Suppressor macrophage (primary cell): ENCODE measurements around the gene FARP2.
"Not testable (repeated sequence)": the region's sequence is repeated elsewhere in the genome, so short reads cannot be mapped to it uniquely, and the experiment has no call there.

Experiments used
- DNase-seq, 4 experiments: peaks; one replicate each; pipeline ENCODE4 v3.0.0-alpha.2; 2020 to 2022

Gene FARP2

DNA sequence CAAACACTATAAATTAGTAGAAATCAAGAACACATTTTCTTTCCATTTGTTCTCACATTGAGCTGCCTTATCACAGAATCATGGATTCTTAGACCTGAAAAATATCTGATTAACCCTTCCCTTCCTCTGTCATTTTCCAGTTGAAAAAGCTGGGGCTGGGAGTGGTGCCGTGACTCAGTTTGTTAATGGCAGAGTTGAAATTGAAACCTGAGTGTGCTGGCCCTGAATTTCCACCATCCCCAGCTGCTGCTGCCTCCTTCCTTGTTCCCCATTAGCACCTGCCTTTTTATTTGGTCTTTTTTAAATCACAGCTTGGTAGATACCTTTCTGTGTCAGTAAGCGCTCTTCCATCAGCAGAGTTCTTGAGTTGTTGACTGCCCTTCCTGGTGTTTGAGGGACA is 10.6 kb downstream of the FARP2 start:
- DNase-seq, result no peak

DNA sequence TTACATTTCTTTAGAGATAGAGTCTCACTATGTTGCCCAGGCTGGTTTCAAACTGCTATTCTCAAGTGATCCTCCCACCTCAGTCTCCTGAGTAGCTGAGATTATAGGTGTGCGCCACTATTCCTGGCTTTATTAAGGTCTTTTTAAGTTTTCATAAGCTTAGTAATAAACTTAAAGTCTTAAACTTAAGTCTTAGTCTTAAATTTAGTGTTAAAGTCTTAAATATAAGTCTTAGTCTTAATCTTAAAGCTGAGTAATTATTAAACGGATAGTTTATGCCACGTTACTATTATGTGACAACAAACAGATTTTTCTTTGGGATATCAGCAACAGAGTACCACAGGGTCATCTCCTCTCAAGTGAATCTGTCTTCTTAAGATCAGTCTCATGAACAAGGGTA is 12.6 kb downstream of the FARP2 start:
- no peak for DNase-seq

DNA sequence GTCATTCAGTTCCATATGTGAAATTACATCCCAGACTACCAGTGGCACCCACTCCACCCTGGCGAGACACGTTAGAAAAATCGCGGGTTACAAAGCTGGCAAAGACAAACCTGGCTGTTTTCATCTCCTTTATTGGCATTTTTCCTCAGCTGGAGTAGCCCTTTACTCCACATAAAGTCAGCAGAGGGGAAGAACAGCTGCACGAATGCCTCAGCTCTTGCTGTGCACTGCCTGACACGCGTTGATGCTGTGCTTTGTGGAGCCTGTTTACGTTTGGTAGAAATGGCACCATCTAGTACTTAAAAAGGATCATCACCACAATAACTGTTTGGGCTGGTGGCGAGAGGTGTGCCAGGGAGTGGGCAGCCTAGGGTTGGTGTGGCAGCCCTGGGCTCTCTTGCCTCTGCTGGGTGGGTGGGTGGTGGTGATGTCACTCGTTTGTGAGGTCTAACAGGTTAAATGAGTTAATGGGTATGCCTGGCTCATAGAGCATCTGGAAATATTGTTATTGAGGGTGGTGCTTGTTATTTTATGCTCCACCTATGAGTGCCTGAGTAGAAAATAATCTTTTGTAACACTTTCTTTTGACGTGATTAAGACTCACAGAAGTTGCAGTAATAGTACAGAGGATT is 16.4 kb downstream of the FARP2 start:
- no peak for DNase-seq

DNA sequence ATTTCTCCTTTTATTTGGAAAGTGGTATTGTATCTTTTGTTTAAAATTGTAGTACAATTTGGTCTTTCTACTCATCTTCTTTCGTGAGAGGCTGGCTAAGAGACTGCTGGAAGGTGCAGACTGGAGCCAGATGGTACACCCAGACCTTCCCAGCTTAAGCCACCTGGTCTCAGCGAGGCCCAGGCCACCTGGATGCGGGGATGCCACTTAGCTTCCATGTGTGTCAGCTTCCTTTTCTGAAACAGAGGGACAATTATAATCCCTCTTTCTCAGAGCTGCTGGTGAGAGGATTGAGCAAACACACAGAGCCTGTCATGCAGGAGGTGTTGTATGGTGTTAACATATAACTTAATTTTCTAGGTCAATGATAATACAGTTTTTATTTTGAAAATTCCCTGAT is 17.4 kb downstream of the FARP2 start:
- DNase-seq, result no peak

DNA sequence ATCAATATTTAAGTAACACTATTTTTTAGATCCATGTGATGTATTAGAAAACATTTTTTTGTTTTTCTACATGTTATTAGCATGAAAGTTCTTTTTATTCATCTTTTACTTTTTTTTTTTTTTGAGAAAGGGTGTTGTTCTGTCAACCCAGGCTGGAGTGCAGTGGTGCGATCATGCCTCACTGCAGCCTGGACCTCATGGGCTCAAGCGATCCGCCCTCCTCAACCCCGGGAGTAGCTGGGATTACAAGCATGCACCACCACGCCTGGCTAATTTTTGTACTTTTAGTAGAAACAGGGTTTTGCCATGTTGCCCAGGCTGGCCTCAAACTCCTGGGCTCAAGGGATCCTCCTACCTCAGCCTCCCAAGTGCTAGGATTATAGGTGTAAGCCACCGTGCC is 17.8 kb downstream of the FARP2 start:
- not testable (repeated sequence) for DNase-seq

DNA sequence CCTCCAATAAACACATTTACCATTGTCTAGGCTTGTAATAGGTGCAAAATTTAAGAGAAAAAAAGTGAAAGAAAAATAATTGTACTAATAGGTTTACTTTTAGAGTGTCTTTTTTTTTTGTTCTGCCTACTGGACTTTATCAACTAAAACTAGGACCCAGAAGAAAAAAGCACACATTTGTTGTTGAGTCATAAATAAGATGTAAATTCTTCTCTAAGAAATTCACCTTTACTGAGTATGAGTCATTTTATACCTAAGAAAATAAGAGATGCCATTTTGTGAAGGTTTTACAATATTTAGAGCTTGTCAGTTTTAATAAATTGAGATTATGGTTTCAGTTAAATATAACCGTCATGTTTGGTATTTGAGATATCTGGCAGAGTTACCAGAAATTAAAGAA is 19.2 kb downstream of the FARP2 start:
- no peak for DNase-seq

DNA sequence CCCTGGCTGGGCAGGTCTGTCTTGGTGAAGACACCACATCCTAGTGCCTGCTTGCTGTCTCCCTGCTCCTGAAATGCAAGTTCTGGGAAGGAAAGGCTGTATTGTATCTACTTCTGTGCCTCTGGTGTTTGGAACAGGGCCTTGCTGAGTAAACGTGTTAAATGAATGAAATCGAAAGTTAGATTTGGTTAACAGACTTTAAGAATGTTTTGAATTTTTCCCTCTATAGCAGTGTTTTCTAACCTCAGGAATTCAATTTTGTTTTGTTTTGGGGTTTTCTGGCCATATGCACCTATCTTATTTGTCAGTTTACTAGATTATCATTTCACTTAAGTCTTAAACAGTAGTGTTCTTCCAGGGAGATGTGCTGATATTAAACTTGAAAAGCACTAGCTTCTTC is 20.7 kb downstream of the FARP2 start:
- no peak for DNase-seq

DNA sequence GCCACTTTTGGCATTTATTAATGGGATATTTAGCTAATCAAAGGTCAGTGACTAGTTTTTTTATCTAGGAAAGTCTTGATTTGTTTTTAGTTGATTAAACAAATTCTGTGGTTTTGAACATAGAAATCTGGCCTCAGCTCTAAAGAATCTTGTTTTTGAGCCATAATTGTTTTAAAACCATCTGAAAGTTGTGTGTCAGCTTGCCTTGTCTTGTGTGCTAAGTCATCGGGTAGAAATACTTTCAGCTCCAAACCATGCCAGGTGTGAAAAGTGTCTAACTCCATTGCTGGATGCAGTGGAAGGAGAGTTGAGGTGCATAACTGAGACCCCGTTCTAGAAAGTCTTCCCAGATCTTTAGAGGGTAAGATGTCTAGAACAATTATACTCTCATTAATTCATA is 22.7 kb downstream of the FARP2 start:
- no peak for DNase-seq

DNA sequence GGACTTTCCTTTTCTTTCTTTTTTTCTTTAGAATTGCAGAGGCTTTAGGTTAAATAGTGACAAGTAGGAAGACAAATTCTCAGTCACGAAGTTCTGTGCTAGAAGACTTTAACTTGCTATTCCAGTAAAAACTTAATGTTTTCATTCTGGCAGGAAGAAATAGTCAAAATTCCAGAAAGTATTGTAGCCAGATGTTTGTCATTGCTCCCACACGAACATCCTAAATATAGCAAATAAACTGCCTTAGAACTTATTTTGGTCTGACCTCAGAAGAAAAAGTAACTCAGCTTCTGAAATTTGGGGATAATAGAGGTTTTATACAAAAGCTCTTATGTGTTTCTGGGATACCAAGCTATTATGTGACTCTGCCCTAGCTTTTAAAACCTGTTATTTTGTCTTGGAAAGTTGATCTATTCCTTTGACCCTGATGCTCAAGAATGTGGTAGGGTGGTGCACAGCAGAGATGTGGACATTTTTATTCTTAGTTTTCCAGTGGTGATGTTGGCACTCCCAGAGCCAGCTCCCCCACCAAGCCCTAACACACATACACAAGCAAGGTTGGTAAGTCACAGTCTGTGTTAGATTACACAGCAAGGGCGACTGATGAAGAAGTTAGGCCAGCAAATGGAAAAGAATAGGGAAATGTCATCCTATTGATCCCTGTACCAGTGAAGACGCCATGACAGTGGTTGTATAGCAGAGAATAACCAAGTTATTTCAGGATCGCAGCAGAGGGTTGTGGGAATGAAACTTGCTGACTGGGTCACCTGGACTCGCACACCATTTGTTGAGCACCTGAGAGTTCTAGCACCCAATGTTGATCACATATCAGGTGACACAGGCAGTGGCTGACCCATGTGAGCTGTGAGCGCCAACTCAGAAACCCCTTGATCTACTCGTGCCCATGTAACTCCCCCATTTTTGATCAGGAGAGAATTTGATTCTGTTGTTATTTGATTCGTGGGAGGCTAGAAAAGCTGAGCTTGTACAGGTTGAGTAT is 23.7 kb downstream of the FARP2 start:
- no peak for DNase-seq

DNA sequence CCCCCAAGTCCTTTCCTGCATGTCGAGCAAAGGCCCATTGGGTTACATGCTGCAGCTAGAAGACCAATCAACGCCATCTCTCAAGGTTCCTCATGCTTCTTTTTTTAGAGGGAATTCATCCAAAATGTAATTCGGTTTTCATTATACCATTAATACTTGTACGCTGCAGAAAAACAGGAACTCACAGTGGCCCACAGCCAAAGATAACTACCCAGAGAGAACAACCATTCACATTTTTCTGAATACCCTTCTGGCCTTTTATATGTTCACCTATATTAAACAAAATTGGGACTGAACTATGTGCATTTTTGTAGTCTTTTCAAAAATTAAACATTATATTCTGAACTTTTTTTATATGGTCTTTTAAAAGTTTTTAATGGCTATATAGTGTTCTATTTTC is 25.8 kb downstream of the FARP2 start:
- no peak for DNase-seq

DNA sequence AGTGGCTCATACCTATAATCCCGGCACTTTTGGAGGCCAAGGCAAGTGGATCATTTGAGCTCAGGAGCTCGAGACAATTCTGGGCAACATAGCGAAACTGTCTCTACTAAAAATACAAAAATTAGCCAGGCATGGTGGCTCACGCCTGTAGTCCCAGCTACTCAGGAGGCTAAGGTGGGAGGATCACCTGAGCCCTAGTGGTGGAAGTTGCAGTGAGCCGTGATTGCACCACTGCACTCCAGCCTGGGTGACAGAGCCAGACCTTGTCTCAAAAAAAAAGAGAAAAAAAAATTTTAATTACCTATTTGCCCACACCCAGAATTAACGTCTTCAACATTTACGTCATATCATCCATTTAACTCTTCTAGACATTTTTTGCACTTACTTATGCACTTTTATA is 29.4 kb downstream of the FARP2 start:
- DNase-seq, result not testable (repeated sequence)

DNA sequence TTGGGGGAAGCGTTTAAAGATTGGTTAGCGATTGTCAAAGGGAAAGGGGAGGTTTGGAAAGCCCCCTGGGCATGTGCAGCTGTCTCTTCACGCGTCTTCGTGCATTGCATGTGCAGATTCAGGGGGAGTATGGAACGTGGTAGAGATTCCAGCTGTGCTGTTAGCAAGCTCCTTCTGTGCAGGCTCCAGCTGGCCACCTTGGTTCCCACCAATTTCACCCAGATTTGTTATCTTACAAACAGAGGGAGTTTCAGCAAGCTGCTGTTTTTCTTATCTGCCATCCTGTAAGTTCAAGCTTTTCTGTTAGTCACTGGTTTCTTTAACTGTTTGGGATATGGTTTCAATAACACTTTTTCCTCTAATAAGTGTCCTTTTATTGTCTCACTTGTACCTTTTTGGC is 30.4 kb downstream of the FARP2 start:
- no peak for DNase-seq

DNA sequence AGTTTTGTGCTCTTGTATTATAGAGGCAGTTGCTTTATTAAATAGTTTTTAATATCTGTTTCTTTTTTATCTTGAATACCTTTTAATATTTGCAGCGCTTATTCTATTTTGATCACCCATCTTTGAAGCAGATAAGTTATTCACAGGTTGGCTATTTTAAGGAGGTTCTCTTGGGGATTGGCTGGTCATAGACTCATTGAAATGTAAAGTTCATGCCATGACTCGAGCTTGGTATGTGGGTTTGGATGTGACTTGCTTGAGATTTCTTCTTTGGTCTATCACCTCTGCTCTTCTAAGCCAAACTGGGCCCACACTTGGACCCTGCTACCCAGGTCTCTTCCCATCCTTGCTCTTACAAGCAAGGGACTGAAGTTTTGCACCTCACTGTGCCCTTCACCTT is 33.6 kb downstream of the FARP2 start:
- DNase-seq, result no peak

DNA sequence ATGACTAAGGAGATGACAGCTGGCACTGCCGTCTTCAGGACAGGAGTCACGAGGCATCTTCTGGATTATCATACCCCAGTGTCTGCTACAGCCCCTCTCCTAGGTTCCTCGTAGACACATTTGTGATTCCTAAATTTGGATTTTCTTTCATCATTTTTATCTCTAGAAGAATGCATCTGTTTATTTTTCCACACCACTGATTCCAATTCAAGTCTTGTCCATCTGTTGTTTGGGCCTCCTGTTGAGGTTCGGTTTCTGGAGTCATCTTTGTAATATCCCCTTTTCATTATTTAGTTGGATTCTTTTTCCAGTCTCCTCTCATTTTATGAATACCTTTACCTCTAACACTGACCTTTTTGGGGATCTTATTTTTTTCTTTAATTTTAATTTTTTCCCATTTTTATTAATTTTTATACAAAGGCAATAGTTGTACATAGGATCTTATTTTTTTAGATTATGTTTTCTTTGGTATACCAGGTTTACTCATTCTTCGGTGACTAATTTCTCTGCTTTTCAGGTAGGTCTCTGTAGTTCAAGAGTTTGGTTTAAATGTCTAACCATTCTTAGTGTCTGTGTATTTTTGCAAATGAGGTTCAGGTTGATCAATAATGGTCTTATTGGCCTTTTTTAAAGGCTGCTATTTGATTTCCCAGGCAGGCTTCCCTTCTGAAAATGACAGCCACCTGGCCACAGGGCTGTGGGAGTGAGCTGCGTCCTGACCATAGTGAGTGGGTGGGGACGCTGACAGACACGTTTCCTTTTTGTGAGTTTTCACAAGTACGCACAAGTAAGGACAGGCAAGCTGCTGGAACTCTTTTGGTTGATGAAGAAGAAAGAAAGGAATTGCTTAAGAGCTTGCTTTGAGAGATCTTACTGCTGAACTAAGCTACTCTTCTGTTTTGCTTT is 34.5 kb downstream of the FARP2 start:
- DNase-seq, result no peak

DNA sequence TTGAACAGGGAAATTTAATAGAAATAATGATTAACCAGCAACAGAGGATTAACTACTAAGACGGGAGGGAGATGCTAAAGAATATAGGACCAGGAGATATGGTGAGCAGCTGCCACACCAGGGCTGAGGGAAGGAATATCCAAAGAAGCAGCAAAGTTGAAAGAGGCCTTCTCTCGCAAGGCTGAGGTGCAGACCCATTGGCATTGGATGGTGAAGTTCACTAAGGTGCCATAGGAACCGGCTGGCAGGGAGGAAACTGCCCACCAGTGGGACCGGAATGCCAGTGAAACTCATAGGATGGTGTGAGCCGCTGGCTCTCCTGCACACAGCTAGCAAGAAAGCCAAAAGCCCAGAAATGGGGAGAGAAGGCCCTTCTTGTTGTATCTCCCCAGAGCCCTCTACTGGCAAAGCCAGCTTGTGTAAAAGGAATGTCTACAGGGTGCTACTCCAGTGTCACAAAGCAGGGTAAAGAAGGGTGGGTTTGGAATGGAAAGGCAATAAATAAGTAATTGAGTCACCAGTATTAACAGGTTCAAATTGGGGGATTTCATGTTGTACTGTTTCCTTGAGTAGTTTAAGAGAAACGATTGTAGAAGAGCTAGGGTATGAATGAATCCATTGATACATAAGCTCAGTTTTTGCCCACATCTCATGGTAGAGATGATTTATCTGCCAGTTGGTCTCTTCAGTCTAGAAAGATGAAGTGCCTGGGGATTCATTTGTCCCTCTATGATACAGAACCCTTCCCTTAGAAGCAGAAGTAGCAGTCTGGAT is 36.0 kb downstream of the FARP2 start:
- DNase-seq, result peak in 3 of 4 experiments; percentile 24 to 42 (median 28)

DNA sequence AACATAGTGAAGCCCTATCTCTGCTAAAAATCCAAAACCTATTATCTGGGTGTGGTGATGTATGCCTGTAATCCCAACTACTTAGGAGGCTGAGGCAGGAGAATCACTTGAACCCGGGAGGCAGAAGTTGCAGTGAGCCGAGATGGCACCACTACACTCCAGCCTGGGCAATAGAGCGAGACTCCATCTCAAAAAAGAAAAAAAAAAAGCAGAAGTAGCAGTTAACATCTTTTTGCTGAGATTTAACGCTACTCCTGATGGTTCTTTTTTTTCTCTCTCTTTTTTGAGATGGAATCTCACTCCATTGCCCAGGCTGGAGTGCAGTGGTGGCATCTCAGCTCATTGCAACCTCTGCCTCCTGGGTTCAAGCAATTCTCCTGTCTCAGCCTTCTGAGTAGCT is 36.7 kb downstream of the FARP2 start:
- not testable (repeated sequence) for DNase-seq

DNA sequence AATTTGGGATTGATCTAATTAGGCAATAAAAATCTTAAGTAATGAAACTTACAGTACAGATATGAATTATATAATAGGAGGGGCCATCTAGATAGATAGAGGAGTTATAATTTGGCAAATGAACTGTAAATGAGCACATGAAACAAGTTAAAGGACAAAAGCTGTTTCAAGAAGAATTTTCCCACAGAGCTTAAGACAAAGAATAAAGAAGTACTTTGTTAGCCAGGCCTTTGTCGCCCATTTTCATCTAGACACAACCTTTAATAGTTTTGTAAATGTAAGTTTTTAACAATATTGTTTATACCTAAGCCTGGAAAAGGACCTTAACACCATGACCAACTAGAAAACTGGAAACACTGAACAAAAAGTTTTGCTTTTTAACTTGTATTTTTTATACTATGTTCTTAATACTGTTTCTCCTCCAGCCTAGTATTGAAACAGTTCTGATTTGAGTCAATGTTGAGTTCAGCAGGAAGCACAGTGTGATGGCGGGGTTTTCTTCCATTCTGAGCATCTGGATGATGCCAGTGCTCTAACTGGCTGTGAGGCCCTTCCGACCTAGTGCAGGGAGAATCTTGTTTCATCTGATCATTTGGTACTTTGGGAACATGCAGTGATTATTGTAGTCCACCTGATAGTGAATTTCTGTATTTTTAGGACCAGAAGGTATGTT is 37.6 kb downstream of the FARP2 start:
- no peak for DNase-seq

DNA sequence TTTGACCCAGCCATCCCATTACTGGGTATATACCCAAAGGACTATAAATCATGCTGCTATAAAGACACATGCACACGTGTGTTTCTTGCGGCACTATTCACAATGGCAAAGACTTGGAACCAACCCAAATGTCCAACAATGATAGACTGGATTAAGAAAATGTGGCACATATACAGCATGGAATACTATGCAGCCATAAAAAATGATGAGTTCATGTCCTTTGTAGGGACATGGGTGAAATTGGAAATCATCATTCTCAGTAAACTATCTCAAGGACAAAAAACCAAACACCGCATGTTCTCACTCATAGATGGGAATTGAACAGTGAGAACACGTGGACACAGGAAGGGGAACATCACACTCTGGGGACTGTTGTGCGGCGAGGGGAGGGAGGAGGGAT is 40.7 kb downstream of the FARP2 start:
- not testable (repeated sequence) for DNase-seq

DNA sequence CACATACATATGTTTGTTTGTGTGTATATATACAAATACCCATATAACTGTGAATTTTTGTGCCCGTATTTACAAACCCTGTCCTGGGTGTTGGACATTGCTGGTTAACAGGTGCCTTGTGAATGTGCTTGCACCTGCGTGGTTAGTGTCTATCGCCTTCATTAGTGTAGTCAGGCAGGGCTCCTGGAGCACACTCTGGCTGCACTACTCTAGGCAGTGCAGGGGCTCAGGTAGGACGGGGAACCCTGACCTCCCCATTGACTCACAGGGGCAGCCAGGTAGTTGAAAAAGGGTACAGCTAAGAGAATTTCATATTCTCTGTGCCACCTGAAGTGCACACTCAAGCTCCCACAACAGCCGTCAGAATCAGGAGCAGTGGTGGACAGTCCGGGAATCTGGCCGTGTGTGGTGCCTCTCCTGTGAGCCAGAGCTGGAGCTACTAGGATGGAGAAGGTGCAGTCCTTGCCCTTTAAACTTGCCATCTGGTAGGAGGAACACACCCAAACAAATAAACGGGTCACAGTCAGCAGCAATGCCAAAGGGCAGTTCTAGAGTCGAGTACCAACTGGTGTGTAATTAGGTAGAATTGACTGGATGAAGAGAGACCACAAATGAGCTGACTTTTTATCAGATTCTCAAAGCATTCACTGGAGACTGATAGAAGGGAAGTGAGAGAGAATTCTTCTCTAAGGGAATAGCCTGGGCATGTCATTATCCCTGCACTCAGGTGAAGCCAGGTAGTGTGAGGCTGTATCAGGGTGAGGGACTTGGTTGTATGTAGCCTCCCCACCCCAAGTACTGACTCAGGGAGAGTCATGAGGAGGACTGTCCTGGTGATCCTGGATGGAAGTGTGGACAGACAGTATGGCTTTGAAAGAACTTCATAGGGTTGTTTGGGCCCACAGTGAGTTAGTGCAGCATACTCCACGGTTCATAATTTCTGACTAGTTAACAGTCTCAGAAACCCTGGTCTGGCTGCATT is 44.1 kb downstream of the FARP2 start:
- DNase-seq, result no peak

DNA sequence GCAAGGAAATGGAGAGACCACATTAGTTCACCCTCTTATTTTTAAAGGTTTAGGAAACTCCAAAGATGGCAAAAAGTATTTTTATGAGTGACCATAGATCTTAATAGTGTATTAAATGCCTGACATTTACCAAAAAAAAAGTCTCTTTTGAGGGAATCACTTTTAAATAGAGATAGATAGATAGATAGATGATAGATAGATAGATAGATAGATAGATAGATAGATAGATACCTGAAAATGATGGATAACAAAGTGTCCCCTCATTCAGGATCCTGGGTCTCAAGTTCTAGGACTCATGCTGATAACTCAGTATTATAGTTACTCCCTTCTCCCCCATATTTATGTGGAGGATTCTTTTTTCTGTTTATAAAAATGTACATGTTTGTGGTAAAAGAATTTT is 52.8 kb downstream of the FARP2 start:
- DNase-seq, result no peak
